ENCODE data around the gene SAMD11. TPM values are rescaled to one million over a fixed set of nuclear protein-coding genes. Genes with fewer than 3 reads are reported as not detected.

The SAMD11 gene
- total RNA-seq, 4 donors from 2014 or later: 0.44 to 1.9 (median 1.7) TPM; not detected in 1

DNA sequence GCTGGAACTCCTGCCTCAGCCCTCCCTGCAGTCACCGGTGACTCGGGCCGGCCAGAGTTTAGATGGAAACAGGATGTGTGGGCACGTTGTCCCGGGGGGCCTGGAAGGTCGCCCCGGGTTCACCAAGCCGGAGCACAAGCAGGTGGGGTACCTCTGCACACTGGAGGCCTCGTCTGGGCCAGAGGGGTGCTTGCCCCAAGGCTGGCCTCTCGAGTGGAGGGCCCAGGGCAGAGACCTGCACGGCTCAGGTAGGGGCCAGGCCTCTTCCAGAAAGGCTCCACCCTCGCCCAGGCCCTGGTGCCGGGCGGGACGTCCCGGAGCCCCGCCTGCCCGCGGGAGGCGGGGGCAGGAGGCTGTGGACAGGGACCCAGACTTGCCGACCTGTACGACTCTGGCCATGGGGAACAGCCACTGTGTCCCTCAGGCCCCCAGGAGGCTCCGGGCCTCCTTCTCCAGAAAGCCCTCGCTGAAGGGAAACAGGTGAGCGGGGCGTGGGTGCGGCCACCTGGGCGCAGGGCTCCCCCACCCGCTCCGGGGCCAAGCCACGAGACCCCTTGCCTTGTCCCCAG, 42.5 kb downstream of the SAMD11 start, which contains the start of gene PLEKHN1:
Gene PLEKHN1 (plus strand): TSS at position 348 of the 569 bp plus-strand sequence. CDS start 50 bp downstream, at position 398.
- no peak for TF ChIP-seq POLR2A (IDR thresholded peaks at IDR 0.05)
- TF ChIP-seq, protein P1, sequence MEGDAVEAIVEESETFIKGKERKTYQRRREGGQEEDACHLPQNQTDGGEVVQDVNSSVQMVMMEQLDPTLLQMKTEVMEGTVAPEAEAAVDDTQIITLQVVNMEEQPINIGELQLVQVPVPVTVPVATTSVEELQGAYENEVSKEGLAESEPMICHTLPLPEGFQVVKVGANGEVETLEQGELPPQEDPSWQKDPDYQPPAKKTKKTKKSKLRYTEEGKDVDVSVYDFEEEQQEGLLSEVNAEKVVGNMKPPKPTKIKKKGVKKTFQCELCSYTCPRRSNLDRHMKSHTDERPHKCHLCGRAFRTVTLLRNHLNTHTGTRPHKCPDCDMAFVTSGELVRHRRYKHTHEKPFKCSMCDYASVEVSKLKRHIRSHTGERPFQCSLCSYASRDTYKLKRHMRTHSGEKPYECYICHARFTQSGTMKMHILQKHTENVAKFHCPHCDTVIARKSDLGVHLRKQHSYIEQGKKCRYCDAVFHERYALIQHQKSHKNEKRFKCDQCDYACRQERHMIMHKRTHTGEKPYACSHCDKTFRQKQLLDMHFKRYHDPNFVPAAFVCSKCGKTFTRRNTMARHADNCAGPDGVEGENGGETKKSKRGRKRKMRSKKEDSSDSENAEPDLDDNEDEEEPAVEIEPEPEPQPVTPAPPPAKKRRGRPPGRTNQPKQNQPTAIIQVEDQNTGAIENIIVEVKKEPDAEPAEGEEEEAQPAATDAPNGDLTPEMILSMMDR (IDR thresholded peaks at IDR 0.05): no peak
- H3K4me3 ChIP-seq (ENCODE audit: low read depth, poor library complexity, severe bottlenecking): peak within 1 kb of the TSS; percentile 48
- intact Hi-C loops (cut with DNase I; ENCODE audit: low total_unique reads): no loop called here
- no peak for DNase-seq (ENCODE audit: low spot score in 2 of 2)
- 10 to 14% methylated on average over 10 to 16 of the region's 31 CpGs for WGBS, 2 donors

DNA sequence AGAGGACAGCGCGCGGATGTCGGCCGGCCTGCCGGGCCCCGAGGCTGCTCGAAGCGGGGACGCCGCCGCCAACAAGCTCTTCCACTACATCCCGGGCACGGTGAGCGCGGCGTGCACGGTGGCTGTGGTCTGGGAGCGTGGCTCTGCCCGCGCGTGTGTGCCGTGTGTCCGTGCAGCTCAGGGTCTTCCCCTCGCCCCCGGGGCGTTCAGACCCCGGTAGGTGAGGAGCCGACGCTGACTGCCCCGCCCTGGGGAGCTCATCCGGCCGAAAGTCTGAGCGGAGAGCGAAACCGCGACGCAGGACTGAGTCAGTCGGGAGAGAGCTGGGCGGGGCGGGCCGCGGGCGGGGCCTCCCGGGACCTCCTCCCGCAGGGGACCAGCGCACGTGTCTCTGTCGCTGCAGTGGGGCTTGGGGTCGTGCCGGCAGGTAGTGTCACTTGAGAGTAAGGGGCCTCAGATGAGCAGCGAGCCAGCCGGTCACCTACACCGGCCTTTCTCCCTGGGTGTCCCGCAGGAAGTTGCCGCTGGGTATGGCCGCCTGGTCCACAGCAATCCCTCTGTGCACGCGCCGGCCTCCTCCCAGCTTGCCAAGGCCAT, 43.1 kb downstream of the SAMD11 start:
- peak overlapping the region; percentile 48 for H3K4me3 ChIP-seq (ENCODE audit: low read depth, poor library complexity, severe bottlenecking)
- TF ChIP-seq, protein P1 (IDR thresholded peaks at IDR 0.05): no peak
- no peak for TF ChIP-seq POLR2A (IDR thresholded peaks at IDR 0.05)
- 0 to 1% methylated on average over 12 to 15 of the region's 60 CpGs for WGBS, 2 donors
- intact Hi-C loops (cut with DNase I; ENCODE audit: low total_unique reads): no loop called here
- peak; percentile 55 to 95 for DNase-seq (ENCODE audit: low spot score in 2 of 2)

DNA sequence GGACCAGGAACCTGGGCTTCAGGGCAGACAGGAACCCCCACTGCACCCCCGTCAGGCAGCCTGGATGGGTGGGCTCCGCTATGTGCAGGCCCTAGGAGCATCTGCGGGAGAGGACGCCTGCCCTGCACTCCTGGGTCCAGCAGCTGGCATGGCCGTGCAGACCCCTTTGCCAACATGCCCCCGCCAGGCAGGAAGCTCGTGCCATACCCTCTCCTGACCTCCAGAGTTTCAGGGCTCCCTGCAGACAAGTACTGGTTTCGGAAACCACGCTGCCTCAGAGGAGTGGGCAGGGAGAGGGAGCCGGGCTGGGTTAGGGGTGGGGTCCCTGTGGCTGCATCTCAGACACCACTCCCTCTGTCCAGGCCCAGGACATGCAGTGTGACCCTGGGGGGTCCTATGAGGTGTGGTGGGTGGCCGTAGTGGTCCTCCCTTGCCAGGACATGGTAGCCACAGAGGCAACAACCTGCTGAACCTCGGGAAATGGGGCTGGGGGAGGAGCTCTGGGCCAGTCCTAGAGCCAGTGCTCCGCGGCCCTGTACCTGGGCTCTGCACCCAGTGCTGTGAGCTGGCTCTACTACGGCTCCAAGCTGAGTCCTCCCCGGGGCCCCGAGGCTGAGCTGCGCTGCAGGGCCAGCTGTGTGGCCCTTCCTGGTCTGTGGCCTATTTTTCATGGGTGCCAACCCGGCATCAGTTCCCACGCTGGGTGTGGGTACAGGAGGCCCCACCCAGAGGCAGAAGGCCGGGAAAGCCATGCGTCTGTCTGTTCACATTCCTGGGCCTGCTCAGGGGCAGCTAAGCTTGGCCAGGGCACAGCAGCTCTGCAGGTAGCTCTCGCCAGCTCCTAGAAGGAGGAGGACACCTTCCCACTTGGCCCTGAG, 44.0 kb downstream of the SAMD11 start:
- intact Hi-C loops (cut with DNase I; ENCODE audit: low total_unique reads): no loop called here
- H3K4me3 ChIP-seq (ENCODE audit: low read depth, poor library complexity, severe bottlenecking): no peak overlapping the region
- TF ChIP-seq POLR2A (IDR thresholded peaks at IDR 0.05): no peak
- TF ChIP-seq, protein P1 (IDR thresholded peaks at IDR 0.05): no peak
- 49 to 50% methylated on average over 14 to 17 of the region's 23 CpGs for WGBS, 2 donors
- DNase-seq (ENCODE audit: low spot score in 2 of 2): no peak

DNA sequence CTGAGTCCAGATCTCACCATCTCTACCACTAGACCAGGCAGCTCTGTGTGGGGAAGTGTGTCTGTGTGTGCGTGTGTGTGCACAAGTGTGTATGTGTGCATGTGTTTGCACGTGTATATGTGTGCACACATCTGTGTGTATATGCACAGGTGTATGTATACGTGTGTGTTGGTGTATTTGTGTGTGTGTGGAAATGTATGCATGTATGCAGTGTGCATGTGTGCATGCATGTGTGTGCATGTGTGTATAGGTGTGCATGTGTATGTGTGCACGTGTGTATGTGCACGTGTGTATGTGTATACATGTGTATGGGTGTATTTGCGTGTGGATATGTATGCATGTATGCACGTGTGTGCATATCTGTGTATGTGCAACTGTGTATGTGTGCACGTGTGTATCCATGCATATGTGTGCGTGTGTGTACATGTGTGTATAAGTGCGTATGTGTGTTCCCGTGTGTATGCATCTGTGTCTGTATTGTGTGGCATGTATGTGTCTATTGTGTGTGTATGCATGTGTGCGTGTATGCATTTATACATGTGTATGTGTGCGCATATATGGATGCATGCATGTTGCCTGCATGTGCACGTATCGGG, 45.6 kb downstream of the SAMD11 start:
- intact Hi-C loops (cut with DNase I; ENCODE audit: low total_unique reads): no loop called here
- no peak for DNase-seq (ENCODE audit: low spot score in 2 of 2)
- no peak for TF ChIP-seq POLR2A (IDR thresholded peaks at IDR 0.05)
- TF ChIP-seq, protein P1 (IDR thresholded peaks at IDR 0.05): no peak
- WGBS, 2 donors: 80 to 83% methylated on average over 15 of the region's 15 CpGs
- H3K4me3 ChIP-seq (ENCODE audit: low read depth, poor library complexity, severe bottlenecking): no peak overlapping the region

- intact Hi-C loops (cut with DNase I; ENCODE audit: low total_unique reads): no loop called here
- TF ChIP-seq, protein P1 (IDR thresholded peaks at IDR 0.05): no peak
- TF ChIP-seq POLR2A (IDR thresholded peaks at IDR 0.05): no peak
- 23 to 26% methylated on average over 30 to 33 of the region's 33 CpGs for WGBS, 2 donors
- H3K4me3 ChIP-seq (ENCODE audit: low read depth, poor library complexity, severe bottlenecking): no peak overlapping the region
- DNase-seq (ENCODE audit: low spot score in 2 of 2): no peak
Observed at GRCh38 chr1:970242-970972, 46.7 kb downstream of the SAMD11 start.
